COR-L47 (cell line): ENCODE results near the gene FGF1.

Source experiments
- DNase-seq: peaks from one replicate; lab custom pipeline; 2025; lab: John Stamatoyannopoulos, UW

FGF1 gene

DNA sequence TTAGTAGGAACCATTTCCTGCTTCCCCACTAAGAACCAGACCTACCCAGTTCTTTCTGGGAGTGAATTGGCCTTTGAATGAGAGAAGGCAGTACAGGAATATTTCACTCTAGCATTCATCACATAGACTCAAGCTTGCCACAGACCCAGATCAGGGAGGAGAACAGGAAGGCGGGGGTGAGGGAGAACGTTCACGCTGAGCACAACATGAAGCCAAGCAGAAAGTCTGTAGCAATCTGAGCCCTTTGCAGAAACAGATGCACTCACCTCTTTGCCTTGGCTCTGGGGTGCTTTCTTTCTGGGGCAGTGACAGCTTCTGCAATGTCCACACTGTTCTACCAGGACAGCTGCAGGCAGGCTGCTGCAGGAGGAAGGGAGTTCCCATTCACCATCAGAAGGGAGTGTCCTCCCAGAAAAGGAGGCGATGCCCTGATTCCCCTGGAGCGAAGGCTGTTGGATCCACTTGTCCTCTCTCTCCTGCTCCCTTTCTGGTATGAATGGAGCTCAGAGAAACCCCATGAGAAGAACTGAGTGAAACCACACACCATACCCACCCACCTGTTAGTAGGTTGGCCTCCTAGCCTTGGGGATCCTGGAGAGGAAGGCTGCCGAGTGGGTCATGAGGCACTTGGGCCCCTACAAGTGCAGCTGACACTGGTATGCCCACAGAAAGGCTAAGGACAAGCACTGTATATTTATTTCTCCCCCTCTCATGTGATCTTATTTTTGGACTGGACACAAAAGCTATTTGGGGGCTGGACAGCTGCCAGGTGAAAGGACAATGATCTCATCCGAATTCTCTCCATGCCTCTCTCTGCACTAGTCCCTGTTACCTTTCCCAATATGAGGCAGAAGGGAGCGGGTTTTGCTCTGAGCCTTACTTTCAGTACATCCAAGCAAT is 11.7 kb upstream of the FGF1 start:
- no peak for DNase-seq

DNA sequence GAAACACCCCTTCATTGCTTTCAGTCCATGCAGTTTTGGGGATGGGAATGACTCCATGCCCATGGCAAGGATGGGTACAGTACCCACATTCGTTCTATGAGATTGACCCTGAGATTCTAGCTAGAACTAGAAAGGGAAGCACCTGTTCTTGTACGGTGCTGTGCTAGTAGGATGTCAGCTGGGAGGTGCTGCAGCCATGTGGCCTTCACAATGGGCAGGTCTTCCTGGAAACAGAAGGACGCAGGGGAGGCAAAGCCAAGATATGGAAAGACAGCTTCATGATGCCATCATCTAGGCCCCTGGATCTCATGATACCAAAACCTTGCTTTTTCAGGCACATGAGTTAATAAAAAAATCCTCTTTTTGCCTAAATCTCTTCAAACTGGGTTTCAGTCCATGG is 10.5 kb upstream of the FGF1 start:
- DNase-seq, result no peak

DNA sequence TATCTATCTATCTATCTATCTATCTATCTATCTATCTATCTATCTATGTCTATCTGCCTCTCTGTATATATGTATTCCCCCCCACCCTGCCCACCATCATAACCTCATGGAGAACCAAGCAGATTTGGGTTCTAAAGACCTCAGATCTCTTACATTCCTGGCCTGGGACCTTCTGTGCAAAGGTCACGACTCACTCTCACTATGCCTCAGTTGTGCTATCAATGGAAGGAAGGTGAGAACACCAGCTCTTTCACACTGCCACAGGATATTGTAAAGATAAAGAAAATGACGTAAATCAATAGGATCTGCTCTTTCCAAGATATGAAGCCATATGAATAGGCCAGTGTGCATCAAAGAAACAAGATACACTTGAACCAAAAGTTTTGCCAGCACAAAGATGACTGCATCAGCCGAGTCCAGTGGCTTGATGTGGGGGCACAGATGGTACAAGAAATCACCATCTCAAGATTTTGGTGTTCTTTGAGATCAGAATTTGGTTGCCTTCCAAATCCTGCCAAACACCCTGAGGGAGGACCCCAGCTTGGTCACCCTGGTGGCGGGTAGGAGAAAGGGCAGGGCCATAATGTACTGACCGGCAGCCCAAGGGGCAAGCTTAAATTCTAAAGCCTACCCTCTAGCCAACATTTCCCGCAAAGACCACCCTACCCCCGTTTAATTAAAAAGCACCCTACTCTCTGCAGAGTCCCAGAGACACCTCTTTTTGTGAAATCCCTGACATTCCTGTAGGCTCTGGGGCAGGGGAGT is 8.4 kb upstream of the FGF1 start:
- DNase-seq, result no peak

- DNase-seq, result no peak
Observed at GRCh38 chr5:142692321-142692894, 6.5 kb upstream of the FGF1 start.

GRCh38 chr5:142690667-142691066 is 4.8 kb upstream of the FGF1 start:
- DNase-seq, result no peak

GRCh38 chr5:142689081-142689480 is 3.2 kb upstream of the FGF1 start:
- DNase-seq, result no peak

GRCh38 chr5:142688281-142688989 is 2.5 kb upstream of the FGF1 start:
- no peak for DNase-seq

GRCh38 chr5:142686968-142687367 is 1.1 kb upstream of the FGF1 start:
- no peak for DNase-seq

GRCh38 chr5:142686210-142686734 is 382 bp upstream of the FGF1 start:
- DNase-seq, result no peak

DNA sequence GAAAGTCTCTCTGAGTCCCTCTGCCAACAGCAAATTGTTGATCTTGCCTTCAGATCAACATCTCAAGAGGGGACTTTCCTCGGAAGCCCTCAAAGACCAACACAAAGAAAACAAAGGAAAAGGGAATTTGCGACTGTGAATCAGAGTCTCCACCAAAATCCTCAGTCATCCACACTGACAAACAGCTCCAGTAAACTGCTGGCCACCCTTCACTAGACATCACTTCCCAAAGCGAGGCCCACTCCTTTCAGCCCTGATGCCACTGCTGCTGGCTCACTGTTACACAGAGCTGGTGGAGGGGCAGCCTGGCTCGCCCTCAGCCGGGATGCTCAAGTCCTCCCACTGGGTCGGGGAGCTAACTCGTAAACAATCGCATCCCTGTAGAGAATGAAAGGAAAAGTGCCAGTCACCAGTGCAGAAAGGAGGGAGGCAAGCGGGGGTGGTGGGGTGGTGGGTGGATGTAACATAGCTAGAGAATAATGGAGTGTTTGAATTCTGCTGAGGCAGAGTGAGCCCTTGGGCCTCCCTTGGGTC is 1.3 kb downstream of the FGF1 start:
- no peak for DNase-seq

- no peak for DNase-seq
Observed at GRCh38 chr5:142683881-142684505, 1.9 kb downstream of the FGF1 start.

GRCh38 chr5:142683116-142683515 is 2.8 kb downstream of the FGF1 start:
- DNase-seq, result no peak

GRCh38 chr5:142680605-142681259 is 5.2 kb downstream of the FGF1 start:
- no peak for DNase-seq

DNA sequence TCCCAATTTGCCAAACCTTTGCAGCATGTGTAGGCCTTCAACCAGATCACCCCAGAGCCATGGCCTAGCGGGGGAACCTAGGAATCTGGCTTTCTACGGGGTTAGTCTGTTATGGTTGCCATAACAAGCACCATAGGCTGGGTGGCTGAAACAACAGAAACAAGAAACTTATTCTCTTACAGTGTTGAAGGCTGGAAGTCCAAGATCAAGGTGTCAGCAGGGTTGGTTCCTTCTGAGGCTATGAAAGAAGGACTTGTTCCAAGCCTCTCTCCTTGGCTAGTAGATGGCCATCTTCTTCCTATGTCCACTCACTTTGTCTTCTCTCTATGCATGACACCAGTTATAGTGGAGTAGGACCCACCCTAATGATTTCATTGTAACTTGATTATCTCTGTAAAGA is 6.1 kb downstream of the FGF1 start:
- DNase-seq, result no peak

GRCh38 chr5:142678529-142678928 is 7.4 kb downstream of the FGF1 start:
- no peak for DNase-seq

DNA sequence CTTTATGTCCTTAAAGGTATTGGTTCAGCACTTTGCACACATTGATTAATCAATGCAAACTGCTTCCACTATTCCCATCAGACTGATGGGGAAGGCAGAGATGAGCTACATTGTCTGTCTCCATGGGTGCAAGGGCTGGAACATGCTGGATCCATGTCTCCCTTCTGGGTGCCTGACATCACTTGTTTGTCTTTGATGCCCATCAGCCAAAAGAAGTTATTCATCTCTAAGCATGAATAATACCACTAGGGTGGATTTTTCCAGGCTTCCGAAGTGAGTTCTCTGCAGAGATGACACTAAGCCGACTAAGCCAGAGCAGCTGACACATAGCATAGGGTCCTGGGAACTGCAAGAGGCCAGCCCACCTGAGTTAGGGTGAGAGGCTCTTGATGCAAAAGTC is 8.7 kb downstream of the FGF1 start:
- no peak for DNase-seq

DNA sequence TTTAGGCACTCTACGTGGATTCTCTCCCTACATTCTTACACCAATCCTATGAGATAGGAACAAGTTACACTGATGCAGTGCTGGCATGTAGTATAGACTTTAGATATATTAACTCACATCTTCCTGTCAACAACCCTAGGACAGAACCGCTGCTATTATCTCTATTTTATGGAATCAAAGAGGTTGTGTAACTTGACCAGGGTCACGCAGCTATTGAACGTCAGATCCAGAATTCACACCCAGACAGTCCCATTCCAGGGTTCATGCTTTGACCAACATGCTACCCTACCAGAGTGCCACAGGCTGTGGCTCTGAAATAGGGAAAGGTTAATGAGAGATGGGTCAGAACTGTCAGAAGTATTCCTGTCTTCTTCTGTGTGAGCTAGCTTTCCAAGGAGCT is 9.6 kb downstream of the FGF1 start:
- no peak for DNase-seq

DNA sequence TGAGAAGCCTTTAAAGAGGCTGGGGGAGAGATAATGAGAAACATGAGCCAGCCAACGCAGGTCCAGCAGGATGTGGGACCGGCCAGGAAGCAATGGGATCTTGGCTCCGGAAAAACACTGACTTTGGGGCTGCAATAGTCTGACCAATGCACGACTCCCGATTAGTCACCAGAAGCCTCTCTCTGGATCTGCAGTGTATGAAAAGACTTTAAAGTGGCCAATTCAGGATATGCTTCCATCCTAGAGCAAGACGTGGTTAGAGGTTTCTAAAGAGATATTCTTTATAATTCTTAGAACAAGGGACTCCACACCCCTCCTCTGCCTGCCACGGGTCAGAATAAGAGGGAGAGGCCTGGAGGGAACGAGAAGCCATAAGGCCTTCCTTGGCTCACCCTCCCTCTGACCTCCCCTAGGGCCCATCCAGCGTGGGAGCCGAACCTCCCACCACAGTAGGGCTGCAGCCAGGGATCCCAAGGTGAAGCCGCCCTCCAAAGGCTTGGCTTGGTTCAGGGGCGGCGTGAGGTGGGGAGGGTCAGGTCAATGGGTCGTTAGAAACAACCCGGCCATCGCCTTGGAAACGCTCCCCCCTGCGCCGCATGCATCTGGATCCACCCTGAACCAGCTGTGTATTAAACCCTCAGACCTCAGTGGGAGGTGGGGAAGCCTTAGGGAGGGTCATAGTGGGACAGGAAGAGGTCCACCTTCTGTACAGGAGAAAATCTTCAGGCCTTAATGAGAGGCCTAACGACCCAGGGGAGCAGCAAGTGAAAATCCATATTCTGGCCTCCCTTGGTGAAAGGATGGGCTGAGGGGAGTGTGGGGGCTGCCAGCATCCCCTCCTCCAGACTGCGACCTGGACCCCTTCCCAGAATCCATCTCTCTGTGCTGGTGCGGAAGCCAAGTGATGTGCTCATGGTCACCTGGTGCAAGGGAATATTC is 11.1 kb downstream of the FGF1 start:
- no peak for DNase-seq

- no peak for DNase-seq
Observed at GRCh38 chr5:142671801-142672200, 14.1 kb downstream of the FGF1 start.

GRCh38 chr5:142671266-142671665 is 14.6 kb downstream of the FGF1 start:
- no peak for DNase-seq
